Esophagus squamous epithelium (tissue), 5 donors: ENCODE measurements around the gene DUSP9. TPM values are rescaled to one million over a fixed set of nuclear protein-coding genes. Genes with fewer than 3 reads are reported as not detected.

ENCODE experiments used
- DNase-seq: peaks from one replicate; lab custom pipeline; 2025; lab: John Stamatoyannopoulos, UW
- H3K27ac ChIP-seq, 4 donors: fragments of 200-600 bp; sonication (generic); one replicate each; pipeline ENCODE4 v1.5.1; 2016 to 2019; ENCODE audit warnings: mild to moderate bottlenecking in 1 of 4
- H3K27me3 ChIP-seq, 4 donors: fragments of 200-600 bp; sonication (generic); 1 replicate in 3 of 4; 2 replicates in 1 of 4; pipeline versions ENCODE4 v1.5.1 to v1.6.0; 2017 to 2021; ENCODE audit warnings: antibody characterized with exemption in 1 of 4
- H3K36me3 ChIP-seq, 3 donors: fragments of 200-600 bp; sonication (generic); one replicate each; pipeline ENCODE4 v1.5.1; 2016 to 2019
- H3K4me1 ChIP-seq, 3 donors: fragments of 200-600 bp; sonication (generic); one replicate each; pipeline ENCODE4 v1.5.1; 2017 to 2019
- H3K4me3 ChIP-seq, 4 donors: fragments of 200-600 bp; sonication (generic); 1 replicate in 3 of 4; 2 replicates in 1 of 4; pipeline ENCODE4 v1.5.1; 2016 to 2019; ENCODE audit warnings: mild to moderate bottlenecking in 2 of 4, moderate library complexity in 1 of 4
- H3K9me3 ChIP-seq, 3 donors: fragments of 200-600 bp; sonication (generic); one replicate each; pipeline ENCODE4 v1.5.1; 2016 to 2019
- POLR2A ChIP-seq, 4 donors: fragments of 450-650 bp; IDR thresholded peaks; one replicate each; pipeline ENCODE4 v1.6.1; 2017; ENCODE audit warnings: antibody characterized with exemption in 4 of 4, mild to moderate bottlenecking in 4 of 4, moderate library complexity in 3 of 4
- WGBS, 2 donors: methylation state at CpG; one replicate each; pipeline ENCODE4 v1.1.5; 2018; 5-methylcytosine and 5-hydroxymethylcytosine counted together
- intact Hi-C: fragments of 100-400 bp; cut with DNase I; formaldehyde crosslinking; loops from one replicate; pipeline ENCODE4 v1.15.0; 2022
- total RNA-seq, 4 donors: library from RNA; depleted of rRNA; stranded (reverse); fragments of >200 nt; gene quantifications; one replicate each; pipeline ENCODE4 v1.1.0, GENCODE V29; 2016
- TF ChIP-seq, protein P1 (sequence below), 6 experiments: fragments of 450-650 bp in 4 of 6; fragments of 200-600 bp in 2 of 6; sonication (generic) in 2 of 6; IDR thresholded peaks; one replicate each; pipeline ENCODE4 v1.5.1; 2016 to 2019; ENCODE audit warnings: antibody characterized with exemption in 6 of 6, mild to moderate bottlenecking in 4 of 6, moderate library complexity in 4 of 6
- donor health status: DM: yes; HTN: yes; CAD: no.

DUSP9 gene
- total RNA-seq, 4 donors from 2014 or later, result 0.38 to 4.0 (median 1.3) TPM

DNA sequence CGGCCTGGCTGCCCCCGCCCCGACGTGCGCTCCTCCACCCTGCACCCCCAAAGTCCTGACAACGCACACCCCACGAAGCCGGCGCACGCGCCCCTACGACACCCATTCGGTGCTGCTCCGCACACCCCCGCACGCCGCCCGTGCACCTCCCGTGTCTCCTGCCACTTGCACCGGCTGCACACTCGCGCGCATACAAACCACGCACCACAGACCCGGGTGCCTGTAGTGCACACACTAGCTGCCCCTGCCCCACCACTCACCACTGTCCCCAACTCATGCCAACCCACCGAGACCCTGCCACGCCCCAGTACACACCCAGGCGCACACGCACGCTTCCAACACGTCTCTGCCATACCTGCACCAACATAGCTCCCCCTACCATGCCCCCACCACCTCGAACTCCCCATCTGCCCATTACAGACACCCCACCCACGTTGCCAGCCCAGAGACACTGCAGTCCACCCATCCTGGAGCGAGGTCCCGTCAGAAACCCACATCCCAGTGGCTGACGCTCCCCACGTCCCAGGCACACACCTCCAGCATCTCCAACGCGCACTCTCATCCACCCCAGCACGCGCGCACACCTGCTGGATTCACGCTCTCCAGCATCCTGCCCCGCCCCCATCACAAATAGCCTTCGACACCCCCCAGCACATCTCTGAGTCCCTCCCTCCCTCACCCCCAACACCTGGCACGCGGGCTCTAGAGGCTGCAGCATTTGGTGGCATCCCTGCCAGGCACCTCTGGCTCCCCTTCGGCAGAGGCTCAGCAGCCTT, 4.2 kb upstream of the DUSP9 start:
- intact Hi-C loops, result no loop called here
- Histone ChIP-seq H3K36me3 (no peaks in the 10 kb centered on the region), H3K27me3 (peaks cover 0 to 98% (median 27%) of the 10 kb centered on the region in 4 donors), H3K4me1 (peaks cover 5 to 52% (median 13%) of the 10 kb centered on the region in 3 donors), H3K27ac (no peak overlapping the region), H3K4me3 (peak overlapping the region in 2 of 4 donors; percentile 25 to 51), H3K9me3 (no peaks in the 10 kb centered on the region)
- WGBS, 2 donors, result 4 to 41% methylated on average over 11 to 17 of the region's 48 CpGs
- TF ChIP-seq, protein P1, sequence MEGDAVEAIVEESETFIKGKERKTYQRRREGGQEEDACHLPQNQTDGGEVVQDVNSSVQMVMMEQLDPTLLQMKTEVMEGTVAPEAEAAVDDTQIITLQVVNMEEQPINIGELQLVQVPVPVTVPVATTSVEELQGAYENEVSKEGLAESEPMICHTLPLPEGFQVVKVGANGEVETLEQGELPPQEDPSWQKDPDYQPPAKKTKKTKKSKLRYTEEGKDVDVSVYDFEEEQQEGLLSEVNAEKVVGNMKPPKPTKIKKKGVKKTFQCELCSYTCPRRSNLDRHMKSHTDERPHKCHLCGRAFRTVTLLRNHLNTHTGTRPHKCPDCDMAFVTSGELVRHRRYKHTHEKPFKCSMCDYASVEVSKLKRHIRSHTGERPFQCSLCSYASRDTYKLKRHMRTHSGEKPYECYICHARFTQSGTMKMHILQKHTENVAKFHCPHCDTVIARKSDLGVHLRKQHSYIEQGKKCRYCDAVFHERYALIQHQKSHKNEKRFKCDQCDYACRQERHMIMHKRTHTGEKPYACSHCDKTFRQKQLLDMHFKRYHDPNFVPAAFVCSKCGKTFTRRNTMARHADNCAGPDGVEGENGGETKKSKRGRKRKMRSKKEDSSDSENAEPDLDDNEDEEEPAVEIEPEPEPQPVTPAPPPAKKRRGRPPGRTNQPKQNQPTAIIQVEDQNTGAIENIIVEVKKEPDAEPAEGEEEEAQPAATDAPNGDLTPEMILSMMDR (IDR thresholded peaks at IDR 0.05), result no peak
- TF ChIP-seq POLR2A (IDR thresholded peaks at IDR 0.05), result no peak
- DNase-seq, result no peak

DNA sequence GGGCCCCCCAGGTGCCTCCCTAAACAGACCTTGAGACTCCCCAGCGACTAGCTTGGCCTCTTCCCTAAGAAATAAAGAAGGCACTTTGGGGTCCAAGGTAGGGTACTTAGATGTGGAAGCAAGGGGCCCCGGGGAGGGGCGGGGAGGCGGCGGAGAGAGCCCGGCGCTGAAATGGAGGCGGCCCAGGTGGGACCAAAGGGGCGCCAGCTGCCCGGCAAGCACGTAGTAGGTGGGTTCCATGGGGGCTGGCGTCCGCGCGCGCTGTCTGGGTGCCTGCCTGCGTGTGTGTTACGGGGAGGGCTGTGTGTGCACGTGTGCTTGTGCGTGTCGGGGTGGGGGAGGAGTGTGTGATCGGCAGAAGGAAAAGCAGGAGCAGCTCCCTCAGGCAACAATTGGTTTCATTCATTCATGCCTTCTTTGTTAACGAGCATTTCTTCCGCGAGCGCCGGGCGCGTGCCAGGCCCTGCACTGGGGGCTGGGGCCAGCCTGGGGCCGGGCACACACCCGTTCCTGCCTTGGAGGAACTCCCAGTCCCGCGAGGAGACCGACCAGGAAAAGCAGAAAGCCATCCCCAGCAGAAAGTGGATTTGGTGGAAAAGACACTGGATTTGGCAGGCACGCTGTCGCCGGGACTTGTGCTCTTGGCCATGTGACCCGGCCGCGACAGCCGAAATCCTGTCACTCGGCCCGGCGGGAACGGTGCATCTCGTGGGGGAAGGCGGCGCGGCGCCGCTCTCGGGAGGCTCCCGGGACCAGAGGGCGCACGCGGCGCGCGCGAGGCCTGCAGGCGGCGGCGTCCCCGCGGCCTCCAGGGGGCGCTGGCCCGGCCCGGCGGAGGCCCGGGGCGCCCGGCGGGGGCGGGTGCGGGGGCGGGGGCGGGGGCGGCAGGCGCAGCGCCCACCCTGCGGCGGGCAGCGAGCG, 3.3 kb upstream of the DUSP9 start:
- TF ChIP-seq, protein P1 (IDR thresholded peaks at IDR 0.05), result no peak
- no peak for TF ChIP-seq POLR2A (IDR thresholded peaks at IDR 0.05)
- H3K27me3 ChIP-seq, result peaks cover 0 to 98% (median 27%) of the 10 kb centered on the region in 4 donors
- intact Hi-C loops, result no loop called here

DNA sequence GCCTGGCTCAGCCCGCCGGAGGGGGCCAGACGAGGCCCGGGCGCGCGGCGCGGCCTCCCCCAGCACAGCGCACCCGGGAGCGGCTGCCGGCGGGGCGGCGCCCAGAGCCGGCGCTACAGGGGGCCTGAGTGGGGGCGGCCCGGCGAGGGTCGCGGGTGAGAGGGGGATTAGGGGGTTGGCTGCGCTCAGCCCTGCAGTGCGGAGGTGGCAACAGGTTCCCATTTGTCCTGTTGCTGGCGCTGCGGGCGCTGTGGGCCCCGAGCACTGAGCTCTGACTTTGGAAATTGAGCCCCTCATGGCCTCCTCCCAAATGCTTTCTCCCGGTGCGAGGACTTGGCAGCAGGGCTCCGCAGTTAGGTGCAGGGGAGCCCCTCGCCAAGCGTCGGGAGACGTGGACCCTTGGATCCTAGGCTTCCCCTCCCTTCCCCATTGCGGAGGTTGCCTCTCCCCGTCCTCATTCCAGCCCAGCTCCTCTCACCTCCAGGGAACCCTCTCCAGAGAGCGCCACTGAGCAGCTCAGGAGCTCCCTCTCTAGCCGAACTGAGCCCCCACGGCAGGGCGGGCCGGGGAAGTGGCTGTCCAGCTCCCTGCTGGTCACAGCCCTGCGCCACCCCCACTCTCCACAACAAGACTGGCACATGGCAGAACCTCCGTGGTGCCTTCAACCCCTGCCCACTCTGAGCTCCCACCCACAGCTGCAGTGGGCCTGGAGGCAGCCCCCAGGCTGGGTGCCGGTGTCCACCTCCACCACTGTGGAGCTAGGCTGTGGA, 2.5 kb upstream of the DUSP9 start:
- Histone ChIP-seq H3K9me3 (no peaks in the 10 kb centered on the region), H3K27me3 (peaks cover 0 to 98% (median 27%) of the 10 kb centered on the region in 4 donors), H3K27ac (no peak overlapping the region), H3K36me3 (no peaks in the 10 kb centered on the region), H3K4me3 (peak overlapping the region in 1 of 4 donors; percentile 30), H3K4me1 (peaks cover 5 to 54% (median 13%) of the 10 kb centered on the region in 3 donors)
- DNase-seq, result no peak
- WGBS, 2 donors, result no CpG with 5 or more reads among the region's 46 CpGs
- intact Hi-C loops, result no loop called here
- TF ChIP-seq, protein P1 (IDR thresholded peaks at IDR 0.05), result no peak
- TF ChIP-seq POLR2A (IDR thresholded peaks at IDR 0.05), result no peak

More for the DNA sequence above, 3.3 kb upstream of the DUSP9 start:
- whole genome bisulfite sequencing, 2 donors, result 2% methylated on average over 11 of the region's 84 CpGs; no CpG with 5 or more reads in 1 of the 2 donors
- H3K27ac ChIP-seq, result no peak overlapping the region
- no peaks in the 10 kb centered on the region for H3K36me3 ChIP-seq
- H3K9me3 ChIP-seq, result no peaks in the 10 kb centered on the region
- peaks cover 5 to 54% (median 13%) of the 10 kb centered on the region in 3 donors for H3K4me1 ChIP-seq
- peak overlapping the region in 2 of 4 donors; percentile 18 to 48 for H3K4me3 ChIP-seq
- DNase-seq, result no peak

DNA sequence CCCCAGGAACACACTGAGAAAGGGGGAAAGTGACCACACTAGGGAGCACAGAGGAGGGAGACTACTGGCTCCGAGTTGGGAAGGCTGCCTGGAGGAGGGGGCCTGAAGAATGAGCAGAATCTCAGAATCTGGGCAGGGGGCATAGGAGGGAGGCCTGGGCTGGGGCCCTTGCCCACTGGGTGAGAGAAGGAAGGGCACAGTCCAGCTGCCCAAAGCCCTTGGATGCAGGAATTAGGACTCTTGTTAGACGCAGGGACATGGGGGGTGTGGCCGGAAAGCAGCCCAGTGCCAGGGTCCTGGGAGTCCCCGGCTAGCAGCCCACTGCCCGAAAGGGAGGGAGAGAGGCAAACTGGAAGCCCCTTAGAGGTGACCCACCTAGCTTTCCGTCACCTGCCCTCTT, 1.9 kb upstream of the DUSP9 start:
- H3K4me3 ChIP-seq, result no peak overlapping the region
- peaks cover 5 to 54% (median 13%) of the 10 kb centered on the region in 3 donors for H3K4me1 ChIP-seq
- H3K36me3 ChIP-seq, result no peaks in the 10 kb centered on the region
- TF ChIP-seq, protein P1 (IDR thresholded peaks at IDR 0.05), result no peak
- no peak for TF ChIP-seq POLR2A (IDR thresholded peaks at IDR 0.05)
- intact Hi-C loops, result no loop called here
- WGBS, 2 donors, result 49 to 55% methylated on average over 2 to 6 of the region's 6 CpGs
- peaks cover 0 to 98% (median 27%) of the 10 kb centered on the region in 4 donors for H3K27me3 ChIP-seq
- H3K9me3 ChIP-seq, result no peaks in the 10 kb centered on the region
- H3K27ac ChIP-seq, result no peak overlapping the region
- DNase-seq, result no peak
